Smooth muscle cell of the brain vasculature (primary cell): ENCODE results near the gene MRPS33.
A peak's percentile ranks its signal among the peaks of the same experiment; 100 is the strongest.
"Not testable (repeated sequence)": the region's sequence is repeated elsewhere in the genome, so short reads cannot be mapped to it uniquely, and the experiment has no call there.

Experiments
- DNase-seq: peaks from one replicate; pipeline ENCODE4 v3.0.0-alpha.2; 2012; ENCODE audit warnings: low read depth, low spot score

MRPS33 gene

GRCh38 chr7:141014524-141015395, at the start of gene MRPS33:
MRPS33 (minus strand) TSS chr7:141014952; CDS start chr7:141010633, 4,319 bp downstream.
- peak; percentile 85 for DNase-seq

GRCh38 chr7:141057788-141058187, 43.0 kb upstream of the MRPS33 start:
- DNase-seq: no peak

GRCh38 chr7:141055146-141055545, 40.4 kb upstream of the MRPS33 start:
- no peak for DNase-seq

GRCh38 chr7:141053626-141054025, 38.9 kb upstream of the MRPS33 start:
- no peak for DNase-seq

GRCh38 chr7:141045842-141046620, 31.3 kb upstream of the MRPS33 start:
- no peak for DNase-seq

- DNase-seq: no peak
Observed at GRCh38 chr7:141045126-141045841, 30.5 kb upstream of the MRPS33 start.

- no peak for DNase-seq
Observed at GRCh38 chr7:141043616-141044015, 28.9 kb upstream of the MRPS33 start.

- DNase-seq: no peak
Observed at GRCh38 chr7:141042222-141043193, 27.8 kb upstream of the MRPS33 start.

- DNase-seq: no peak
Observed at GRCh38 chr7:141039376-141039775, 24.6 kb upstream of the MRPS33 start.

- not testable (repeated sequence) for DNase-seq
Observed at GRCh38 chr7:141038100-141038499, 23.3 kb upstream of the MRPS33 start.

- DNase-seq: not testable (repeated sequence)
Observed at GRCh38 chr7:141032539-141033323, 18.0 kb upstream of the MRPS33 start.

GRCh38 chr7:141028767-141029166, 14.0 kb upstream of the MRPS33 start:
- no peak for DNase-seq

- no peak for DNase-seq
Observed at GRCh38 chr7:141027043-141027442, 12.3 kb upstream of the MRPS33 start.

GRCh38 chr7:141024668-141025067, 9.9 kb upstream of the MRPS33 start:
- DNase-seq: no peak

GRCh38 chr7:141023295-141023694, 8.5 kb upstream of the MRPS33 start:
- DNase-seq: no peak

GRCh38 chr7:141017555-141017954, 2.8 kb upstream of the MRPS33 start:
- DNase-seq: no peak

- DNase-seq: no peak
Observed at GRCh38 chr7:141016349-141016748, 1.6 kb upstream of the MRPS33 start.

- no peak for DNase-seq
Observed at GRCh38 chr7:141014125-141014523, 628 bp downstream of the MRPS33 start.

- no peak for DNase-seq
Observed at GRCh38 chr7:141013345-141013715, 1.4 kb downstream of the MRPS33 start.

- no peak for DNase-seq
Observed at GRCh38 chr7:141012696-141013344, 1.9 kb downstream of the MRPS33 start.
